ENCODE measurements around the gene CLASRP.

CLASRP gene

DNA sequence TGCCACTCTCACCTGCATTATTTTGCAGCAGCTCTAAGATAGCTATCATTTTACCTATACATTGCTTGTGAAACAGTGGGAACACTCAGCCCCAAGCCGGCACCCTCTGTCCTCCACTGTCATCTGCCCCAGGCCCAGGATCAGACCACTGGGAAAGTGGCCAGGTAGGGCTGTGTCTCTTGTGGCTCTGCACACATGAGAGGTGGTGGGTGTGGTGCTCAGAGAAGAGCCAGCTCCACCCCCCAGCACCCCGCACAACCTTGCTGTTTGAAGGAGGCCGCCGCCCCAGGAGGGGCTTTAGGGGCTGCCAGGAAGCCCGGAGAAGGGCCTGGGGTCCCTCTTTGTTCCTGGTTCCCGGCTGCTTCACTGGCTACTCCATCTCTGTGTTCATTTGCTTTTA is 80.7 kb downstream of the CLASRP start:
- TF ChIP-seq Cebpa-rat (IDR thresholded peaks at IDR 0.05) = no peak
- H3K27me3 ChIP-seq = no peaks in the 10 kb centered on the region
- no peaks in the 10 kb centered on the region for H3K9me3 ChIP-seq
- peak overlapping the region; percentile 81 for H3K9ac ChIP-seq
- peak overlapping the region; percentile 93 for H3K4me2 ChIP-seq
- 0 out of 2 replicates have a peak, but pooled peaks cover 8% of the 10 kb centered on the region for H3K36me3 ChIP-seq
- H3K4me1 ChIP-seq = peaks cover 100% of the 10 kb centered on the region
- H4K20me1 ChIP-seq = peaks cover 71% of the 10 kb centered on the region
- peak overlapping the region; percentile 95 for H3K27ac ChIP-seq
- H3K4me3 ChIP-seq = peak overlapping the region; percentile 26; the same call in 1 of the 2 replicates

Data from BLaER1 (cell line).